Renal cortex interstitium (tissue), 11 donors: ENCODE measurements around the gene PANK4. TPM values are rescaled to one million over a fixed set of nuclear protein-coding genes. Genes with fewer than 3 reads are reported as not detected.

Source experiments
- DNase-seq, 11 donors: peaks; one replicate each; pipeline ENCODE4 v3.0.0-alpha.2; 2013; ENCODE audit warnings: low read depth in 9 of 11, low spot score in 4 of 11; ENCODE audit errors: extremely low read depth in 1 of 11
- polyA plus RNA-seq, 3 donors: library from polyadenylated mRNA; unstranded; fragments of 120-200 nt; gene quantifications; one replicate each; pipeline ENCODE4 v1.2.1, GENCODE V29; 2013; ENCODE audit not compliant: insufficient read length in 3 of 3

The PANK4 gene
- polyA plus RNA-seq, 3 donors: 23.1 to 29.7 (median 29.2) TPM

GRCh38 chr1:2537784-2538115 lies 11.4 kb upstream of the PANK4 start:
- DNase-seq: no peak

DNA sequence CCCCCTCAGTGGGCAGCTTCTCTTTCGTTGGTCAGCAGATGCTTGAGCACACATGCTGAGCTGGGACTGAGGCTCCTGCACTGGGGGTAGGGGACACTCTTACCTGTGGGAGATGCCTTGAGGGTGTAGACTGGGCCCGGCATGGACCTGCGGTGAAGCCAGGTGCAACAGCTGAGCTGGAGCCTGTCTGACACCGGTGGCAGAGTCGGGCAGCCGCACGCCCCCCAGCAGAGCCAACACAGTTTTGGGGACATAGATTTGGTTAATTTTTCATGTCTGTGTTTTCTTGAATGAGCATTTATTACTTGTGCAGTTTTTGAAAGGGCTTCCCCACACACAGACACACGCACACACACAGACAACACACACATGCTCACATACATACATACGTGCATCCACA lies 9.6 kb upstream of the PANK4 start:
- DNase-seq: no peak

DNA sequence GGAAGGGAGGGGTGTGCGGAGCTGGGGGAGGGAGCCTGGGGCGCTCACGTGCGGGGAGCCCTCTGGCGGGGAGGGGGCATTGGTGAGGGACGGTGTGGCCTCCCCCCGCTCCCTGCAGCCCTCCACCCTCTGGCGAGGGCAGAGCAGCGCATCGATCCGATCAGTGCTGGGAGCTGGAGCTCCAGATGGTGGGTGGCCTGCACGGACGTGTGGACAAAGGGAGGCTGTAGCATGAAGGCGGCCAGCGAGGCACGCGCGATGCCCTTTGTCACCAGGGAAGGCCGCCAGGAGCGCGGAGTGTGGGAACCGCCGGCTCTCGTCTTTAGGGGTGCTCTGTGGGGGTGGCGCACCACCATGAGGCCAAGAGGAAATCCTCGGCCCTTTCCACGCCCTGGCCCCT lies 9.1 kb upstream of the PANK4 start:
- DNase-seq: no peak

DNA sequence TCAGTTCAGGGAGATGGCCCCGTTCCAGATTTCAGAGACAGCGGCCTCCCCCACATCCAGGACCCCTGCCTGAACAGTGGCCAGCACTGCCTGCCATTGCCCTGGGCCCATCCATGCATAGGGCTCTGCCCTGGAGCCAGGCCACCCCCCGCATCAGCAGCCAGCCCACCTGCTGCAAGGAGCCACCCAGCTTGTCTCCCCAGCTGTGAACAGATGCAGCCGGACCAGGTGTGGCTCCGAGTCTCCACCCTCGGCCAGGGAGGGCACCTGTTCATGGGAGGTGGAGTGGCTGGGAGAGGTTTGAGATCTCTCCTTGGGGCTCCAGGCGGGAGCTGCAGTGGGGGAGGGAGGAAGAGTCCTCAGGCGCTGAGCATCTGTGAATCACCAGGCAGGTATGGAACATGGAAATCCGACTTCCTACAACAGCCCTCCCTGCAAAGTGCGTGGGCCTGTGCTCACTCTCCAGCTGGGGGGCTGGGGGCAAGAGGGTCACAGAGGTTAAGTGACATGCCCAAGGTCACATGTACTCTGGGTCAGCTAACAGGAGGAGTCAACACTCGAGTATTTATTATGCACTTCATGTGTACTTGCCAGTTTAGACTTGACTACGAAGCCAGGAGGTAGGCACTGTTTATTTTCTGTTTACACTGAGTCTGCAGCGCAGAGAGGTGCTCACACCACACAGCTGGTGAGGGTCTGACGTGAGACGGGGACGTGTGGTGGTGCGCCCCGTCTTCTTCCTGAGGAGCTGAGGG lies 8.5 kb upstream of the PANK4 start:
- no peak for DNase-seq

DNA sequence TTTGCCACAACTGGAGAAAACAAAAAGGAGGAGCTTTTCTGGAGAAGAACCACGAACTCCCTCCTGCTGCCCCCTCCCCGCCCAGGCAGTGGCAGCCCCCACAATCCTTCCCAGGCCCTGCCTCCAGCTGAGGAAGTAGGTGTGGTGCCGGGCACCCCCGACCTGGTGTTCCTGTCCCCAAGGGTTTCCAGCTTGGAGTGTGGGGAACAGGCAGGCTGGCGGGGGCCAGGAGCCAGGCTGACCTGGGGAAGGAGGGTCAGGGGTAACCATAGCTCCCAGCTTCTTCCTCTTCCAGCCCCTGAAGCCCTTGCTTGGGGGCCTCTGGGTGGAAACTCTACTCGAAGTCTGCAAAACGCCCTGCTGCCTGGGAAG lies 7.9 kb upstream of the PANK4 start:
- no peak for DNase-seq

- no peak for DNase-seq
These were observed 7.0 kb upstream of the PANK4 start for GRCh38 chr1:2533365-2533764.

DNA sequence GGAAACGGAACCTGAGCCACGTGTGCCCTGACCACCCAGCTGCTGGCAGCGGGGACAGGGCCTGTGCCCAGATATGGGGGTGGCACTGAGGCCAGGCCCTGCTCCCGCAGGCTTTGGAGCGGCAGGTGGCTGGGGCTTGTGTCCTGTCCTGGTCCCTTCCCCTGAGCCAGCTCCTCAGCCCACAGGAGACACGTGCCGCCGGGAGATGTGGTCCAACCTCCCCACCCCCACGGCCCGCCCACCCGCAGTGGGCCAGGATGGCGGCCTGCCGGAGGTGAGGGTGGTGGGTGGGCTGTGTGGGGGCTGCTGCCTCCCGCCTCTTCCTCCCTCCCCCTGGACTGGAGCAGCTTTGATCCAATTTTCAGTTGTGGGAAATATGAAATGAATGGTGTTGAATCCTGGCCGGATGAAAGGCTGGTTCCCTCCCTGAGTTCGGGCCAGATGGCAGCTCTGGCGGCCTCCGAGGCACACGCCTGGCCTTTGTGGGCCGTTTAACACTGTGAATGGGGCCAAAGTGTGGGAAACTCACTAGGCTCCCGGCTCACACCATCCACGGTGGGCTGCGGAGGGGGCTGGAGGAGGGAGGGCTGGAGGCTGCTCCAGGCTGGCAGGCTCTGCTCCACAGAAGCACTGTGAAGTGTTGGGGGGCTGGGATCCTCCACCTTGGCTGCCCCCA lies 6.2 kb upstream of the PANK4 start:
- DNase-seq: no peak

GRCh38 chr1:2530513-2531361 lies 4.3 kb upstream of the PANK4 start:
- DNase-seq: no peak

DNA sequence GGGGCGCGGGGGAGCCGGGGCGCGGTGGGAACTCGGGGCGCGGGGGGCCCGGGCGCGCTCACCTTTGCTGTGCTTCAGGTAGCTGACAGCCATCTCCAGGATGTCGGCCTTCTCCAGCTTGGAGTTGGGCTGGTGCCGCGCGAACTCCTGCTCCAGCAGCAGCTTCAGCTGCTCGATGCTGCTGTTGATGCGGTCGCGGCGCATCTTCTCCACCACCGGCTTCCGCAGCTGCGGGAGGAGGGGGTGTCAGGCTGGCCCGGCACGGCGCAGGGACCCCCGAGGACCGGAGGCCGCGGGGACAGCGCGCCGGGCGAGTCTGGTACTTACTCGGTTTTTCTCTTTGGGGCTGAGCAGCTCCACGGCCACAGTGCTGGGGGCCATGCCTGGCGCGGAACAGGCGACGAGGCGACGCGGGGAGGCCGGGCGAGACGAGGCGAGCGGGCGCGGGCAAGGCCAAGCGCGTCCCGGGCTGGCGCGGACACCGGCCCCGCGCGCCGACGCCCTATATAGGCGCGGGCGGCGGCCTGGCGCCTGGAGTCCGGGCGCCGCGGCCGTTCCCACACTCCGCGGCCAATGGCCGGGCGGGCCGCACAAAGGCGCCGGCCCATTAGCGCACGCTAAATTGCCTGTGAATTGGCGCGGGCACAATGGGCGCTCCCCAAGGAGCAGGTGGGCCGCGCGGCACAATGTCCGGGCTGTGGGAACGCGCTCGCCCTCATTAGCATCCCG lies 3.6 kb upstream of the PANK4 start, which contains the start of gene HES5:
Gene HES5 (minus strand): TSS at position 480 of the 729 bp plus-strand sequence. CDS start 99 bp downstream, at position 381.
- no peak for DNase-seq

- no peak for DNase-seq
These were observed 2.8 kb upstream of the PANK4 start for GRCh38 chr1:2528966-2529783.

DNA sequence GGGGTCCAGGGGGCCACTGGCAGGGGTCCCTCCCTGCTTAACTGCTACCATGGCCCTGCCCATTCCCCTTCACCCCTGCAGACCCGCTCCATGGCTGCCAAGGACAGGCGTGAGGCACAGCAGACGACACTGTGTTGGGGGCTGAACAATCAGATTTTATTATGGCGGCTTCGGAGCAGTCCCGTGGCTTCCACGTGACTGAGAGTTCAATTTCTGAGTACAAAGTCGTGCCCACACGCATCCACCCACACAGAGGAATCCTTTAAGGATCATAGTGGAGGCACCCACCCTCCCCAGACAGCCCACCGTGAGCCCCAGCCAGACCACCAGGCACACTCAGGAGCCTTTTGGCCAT lies 2.2 kb upstream of the PANK4 start:
- no peak for DNase-seq

DNA sequence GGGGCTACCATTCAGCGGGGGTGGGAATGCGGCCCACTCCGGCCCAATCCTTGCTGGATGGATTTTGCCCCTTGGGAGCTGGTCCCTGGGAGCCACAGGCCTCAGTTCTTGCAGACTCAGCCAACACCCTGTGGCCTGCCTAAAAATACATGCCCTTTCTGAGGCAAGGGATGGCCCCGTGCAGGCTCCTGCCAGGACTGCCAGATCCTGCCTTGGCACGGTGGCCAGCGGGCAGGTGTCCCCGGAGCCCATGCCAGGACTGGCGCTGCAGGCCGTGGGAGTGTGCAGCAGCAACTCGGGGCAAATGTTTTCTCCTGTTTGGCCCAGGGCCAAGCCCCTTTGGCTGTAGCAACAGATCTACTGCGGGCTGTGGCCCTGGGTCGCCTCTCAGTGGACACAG lies 1.6 kb upstream of the PANK4 start:
- no peak for DNase-seq

- no peak for DNase-seq
These were observed 1.1 kb upstream of the PANK4 start for GRCh38 chr1:2527556-2527860.

DNA sequence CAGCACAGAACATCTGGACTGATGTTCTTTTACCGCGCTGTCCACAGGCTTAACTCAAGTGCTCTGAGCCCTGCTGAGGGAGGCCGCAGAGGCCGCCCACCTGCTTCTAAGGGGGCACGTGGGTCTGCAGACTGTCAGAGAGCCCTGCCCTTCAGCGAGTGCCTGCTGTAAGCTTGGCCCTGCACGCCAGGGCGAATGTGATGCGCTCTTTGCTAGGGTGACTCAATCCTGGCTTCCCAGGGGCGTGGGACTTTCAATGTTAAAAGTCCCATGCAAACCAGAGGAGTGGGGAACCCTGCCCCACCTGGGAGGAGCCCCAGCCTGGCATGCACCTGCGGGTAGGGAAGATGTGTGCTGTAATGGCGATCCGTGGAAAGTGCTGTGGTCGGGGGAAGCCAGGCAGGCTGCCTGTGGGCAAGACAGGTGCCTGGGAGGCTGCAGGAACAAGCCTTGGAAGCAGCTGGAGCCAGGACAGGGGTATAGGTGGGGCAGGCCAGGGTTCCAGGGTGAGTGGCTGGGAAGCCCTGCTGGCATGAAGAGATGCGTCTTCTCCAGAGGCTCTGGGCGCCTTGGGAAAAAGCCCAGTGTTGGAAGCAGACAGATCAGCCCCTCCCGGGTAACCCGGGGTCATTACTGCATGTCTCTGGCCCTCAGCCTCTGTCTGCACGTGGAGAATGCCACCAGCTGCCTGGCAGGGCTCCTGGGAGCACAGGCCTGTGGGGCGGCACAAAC lies 594 bp upstream of the PANK4 start:
- DNase-seq: no peak

- no peak for DNase-seq
These were observed 850 bp downstream of the PANK4 start for GRCh38 chr1:2525572-2525919.

GRCh38 chr1:2523891-2524609 lies 2.3 kb downstream of the PANK4 start:
- no peak for DNase-seq

DNA sequence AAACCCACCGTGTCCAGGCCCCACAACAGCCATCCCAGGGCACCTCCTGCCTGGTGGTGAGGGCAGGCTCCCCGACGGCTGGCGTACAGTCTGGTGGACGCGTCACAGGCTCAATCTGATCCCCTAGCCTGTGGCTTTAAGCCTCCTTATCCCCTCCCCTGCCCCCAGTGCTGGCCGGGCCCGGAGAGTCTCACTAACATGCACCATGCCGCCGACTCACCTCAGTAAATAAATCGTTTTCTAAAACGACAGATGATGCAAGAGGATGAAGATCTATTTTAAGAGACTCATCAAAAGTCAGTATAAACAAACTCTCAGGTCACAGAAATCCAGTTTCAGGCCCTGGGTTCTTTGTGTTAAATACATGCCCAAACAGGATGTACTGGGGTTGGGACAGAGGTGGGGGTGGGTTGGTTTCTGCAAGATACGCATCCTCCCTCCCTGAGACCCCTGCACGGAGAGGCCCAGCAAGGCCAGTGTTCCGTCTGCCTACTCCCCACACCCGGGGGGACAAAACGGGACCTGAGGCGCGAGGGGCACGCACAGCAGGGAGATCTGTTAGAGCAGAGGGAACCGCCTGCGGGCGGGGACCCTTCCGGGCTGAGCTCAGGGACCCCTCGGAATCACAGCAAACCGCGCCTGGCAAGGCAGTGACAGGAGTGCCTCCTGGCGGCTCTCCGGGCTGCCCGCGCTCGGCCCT lies 3.1 kb downstream of the PANK4 start:
- no peak for DNase-seq
